H9 (cell line): ENCODE results near the gene ITPR3. TPM values are rescaled to one million over a fixed set of nuclear protein-coding genes. Genes with fewer than 3 reads are reported as not detected.
A peak's percentile ranks its signal among the peaks of the same experiment; 100 is the strongest.

Experiments
- DNase-seq: peaks from one replicate; pipeline ENCODE4 v3.0.0-alpha.2; 2017
- H2AFZ ChIP-seq: one replicate; pipeline ENCODE4 v1.6.1; 2013; ENCODE audit warnings: mild to moderate bottlenecking, low read length, control low read depth, moderate library complexity
- H2AK5ac ChIP-seq: 2 replicates; pipeline ENCODE4 v1.6.1; 2013; ENCODE audit warnings: low read length, control low read depth, mixed read lengths; ENCODE audit not compliant: insufficient read length
- H2BK120ac ChIP-seq: one replicate; pipeline ENCODE4 v1.6.1; 2013; ENCODE audit warnings: low read depth, mild to moderate bottlenecking, low read length, control low read depth, inconsistent platforms; ENCODE audit not compliant: poor library complexity, severe bottlenecking
- H2BK12ac ChIP-seq: 2 replicates; pipeline ENCODE4 v1.6.1; 2013; ENCODE audit warnings: low read length, control low read depth, mixed read lengths, low read depth; ENCODE audit not compliant: insufficient read length
- H2BK15ac ChIP-seq: 2 replicates; pipeline ENCODE4 v1.6.1; 2013; ENCODE audit warnings: low read depth, low read length, control low read depth
- H2BK20ac ChIP-seq: one replicate; pipeline ENCODE4 v1.6.1; 2013; ENCODE audit warnings: low read depth, mild to moderate bottlenecking, low read length, control low read depth, inconsistent platforms; ENCODE audit not compliant: poor library complexity, severe bottlenecking
- H2BK5ac ChIP-seq: 2 replicates; pipeline ENCODE4 v1.6.1; 2013; ENCODE audit warnings: low read length, control low read depth, mixed read lengths; ENCODE audit not compliant: insufficient read length
- H3K14ac ChIP-seq: 2 replicates; pipeline ENCODE4 v1.6.1; 2013; ENCODE audit warnings: low read length, control low read depth; ENCODE audit not compliant: insufficient read depth
- H3K18ac ChIP-seq: 2 replicates; pipeline ENCODE4 v1.6.1; 2013; ENCODE audit warnings: low read depth, mild to moderate bottlenecking, mixed read lengths, low read length, control low read depth; ENCODE audit not compliant: insufficient read length
- H3K23ac ChIP-seq: 2 replicates; pipeline ENCODE4 v1.6.1; 2013; ENCODE audit warnings: low read length, control low read depth, mixed read lengths, low read depth; ENCODE audit not compliant: insufficient read length
- H3K23me2 ChIP-seq: 2 replicates; pipeline ENCODE4 v1.6.1; 2013; ENCODE audit warnings: low read depth, mild to moderate bottlenecking, mixed read lengths, low read length, control low read depth; ENCODE audit not compliant: insufficient read length, poor library complexity, severe bottlenecking
- H3K27ac ChIP-seq: 2 replicates; pipeline ENCODE4 v1.5.1; 2013; ENCODE audit warnings: low read length, control low read depth, mixed read lengths, low read depth; ENCODE audit not compliant: insufficient read length
- H3K27me3 ChIP-seq: 2 replicates; pipeline ENCODE4 v1.6.1; 2013; ENCODE audit warnings: low read length, control low read depth, inconsistent platforms; ENCODE audit not compliant: insufficient read depth
- H3K4ac ChIP-seq: 2 replicates; pipeline ENCODE4 v1.6.1; 2013; ENCODE audit warnings: low read depth, mild to moderate bottlenecking, control low read depth, inconsistent platforms, low read length, moderate library complexity
- H3K4me1 ChIP-seq: 2 replicates; pipeline ENCODE4 v1.6.1; 2013; ENCODE audit warnings: low read length, control low read depth, inconsistent platforms; ENCODE audit not compliant: insufficient read depth
- H3K4me2 ChIP-seq: 2 replicates; pipeline ENCODE4 v1.6.1; 2013; ENCODE audit warnings: low read length, control low read depth, mixed read lengths; ENCODE audit not compliant: insufficient read length, insufficient read depth
- H3K56ac ChIP-seq: 2 replicates; pipeline ENCODE4 v1.6.1; 2013; ENCODE audit warnings: low read depth, mild to moderate bottlenecking, mixed read lengths, low read length, control low read depth; ENCODE audit not compliant: insufficient read length
- H3K79me1 ChIP-seq: 2 replicates; pipeline ENCODE4 v1.6.1; 2013; ENCODE audit warnings: low read depth, mild to moderate bottlenecking, moderate library complexity, low read length, control low read depth, inconsistent platforms; ENCODE audit not compliant: insufficient read depth, poor library complexity, severe bottlenecking
- H3K79me2 ChIP-seq: 2 replicates; pipeline ENCODE4 v1.6.1; 2013; ENCODE audit warnings: low read length, control low read depth, inconsistent platforms; ENCODE audit not compliant: insufficient read depth
- H3K9ac ChIP-seq: 2 replicates; pipeline ENCODE4 v1.6.1; 2013; ENCODE audit warnings: low read length, control low read depth, mixed read lengths; ENCODE audit not compliant: insufficient read length; ENCODE audit errors: extremely low read depth
- H3K9me3 ChIP-seq: one replicate; pipeline ENCODE4 v1.6.1; 2013; ENCODE audit warnings: low read depth, low read length, inconsistent platforms; ENCODE audit not compliant: control insufficient read depth
- H3T11ph ChIP-seq: one replicate; pipeline ENCODE4 v1.6.1; 2013; ENCODE audit warnings: mild to moderate bottlenecking, low read length, control low read depth, inconsistent platforms
- H4K20me1 ChIP-seq: one replicate; pipeline ENCODE4 v1.6.1; 2013; ENCODE audit not compliant: control insufficient read depth, insufficient read length, insufficient read depth
- H4K5ac ChIP-seq: 2 replicates; pipeline ENCODE4 v1.6.1; 2013; ENCODE audit warnings: low read depth, mild to moderate bottlenecking, mixed read lengths, low read length, control low read depth; ENCODE audit not compliant: insufficient read length
- H4K8ac ChIP-seq: replicated peaks from 2 replicates; pipeline ENCODE4 v1.6.1; 2013; ENCODE audit warnings: low read length, control low read depth, mixed read lengths, low read depth; ENCODE audit not compliant: insufficient read length
- H4K91ac ChIP-seq: 2 replicates; pipeline ENCODE4 v1.6.1; 2013; ENCODE audit warnings: low read depth, mild to moderate bottlenecking, moderate library complexity, mixed read lengths, low read length, control low read depth; ENCODE audit not compliant: insufficient read length
- H3K27ac Mint-ChIP-seq, 3 experiments: 2 replicates in 2 of 3; 3 replicates in 1 of 3; pipeline ENCODE4 v1.8.0; 2020 to 2021; ENCODE audit warnings: mixed read lengths in 3 of 3, mild to moderate bottlenecking in 1 of 3, moderate library complexity in 1 of 3
- H3K27me3 Mint-ChIP-seq: 2 replicates; pipeline ENCODE4 v1.8.0; 2021; ENCODE audit warnings: low read depth, mild to moderate bottlenecking, moderate library complexity, mixed read lengths
- H3K36me3 Mint-ChIP-seq, 3 experiments: 2 replicates in 2 of 3; 3 replicates in 1 of 3; pipeline ENCODE4 v1.8.0; 2020 to 2021; ENCODE audit warnings: low read depth in 3 of 3, mixed read lengths in 3 of 3; ENCODE audit not compliant: insufficient read depth in 1 of 3
- H3K4me1 Mint-ChIP-seq, 2 experiments: 2 replicates each; pipeline ENCODE4 v1.8.0; 2020; ENCODE audit warnings: mixed read lengths in 2 of 2
- H3K4me3 Mint-ChIP-seq, 2 experiments: 2 replicates in 1 of 2; 3 replicates in 1 of 2; pipeline ENCODE4 v1.8.0; 2020 to 2021; ENCODE audit warnings: mild to moderate bottlenecking in 2 of 2, mixed read lengths in 2 of 2, moderate library complexity in 1 of 2
- H3K9me3 Mint-ChIP-seq, 2 experiments: 2 replicates in 1 of 2; 3 replicates in 1 of 2; pipeline ENCODE4 v1.8.0; 2020; ENCODE audit warnings: mild to moderate bottlenecking in 2 of 2, mixed read lengths in 2 of 2, moderate library complexity in 1 of 2
- CTCF ChIP-seq: fragments of 200-600 bp; sonication (generic); conservative IDR thresholded peaks from 3 replicates; pipeline ENCODE4 v1.8.0; 2021; ENCODE audit warnings: antibody characterized with exemption, mild to moderate bottlenecking
- WGBS: extraction: QIAGEN DNeasy Blood & Tissue Kit; methylation state at CpG from one replicate; pipeline ENCODE4 v1.1.7; 2013; ENCODE audit warnings: missing lambda C conversion rate, low lambda C conversion rate, mixed read lengths; ENCODE audit not compliant: insufficient read length; ENCODE audit errors: extremely low coverage; 5-methylcytosine and 5-hydroxymethylcytosine counted together
- total RNA-seq: library from RNA; stranded (reverse); gene quantifications from 2 replicates; pipeline ENCODE4 v1.2.1, GENCODE V29; 2021

The ITPR3 gene
- total RNA-seq, 1 experiment from 2014 or later: 40.3 TPM

DNA sequence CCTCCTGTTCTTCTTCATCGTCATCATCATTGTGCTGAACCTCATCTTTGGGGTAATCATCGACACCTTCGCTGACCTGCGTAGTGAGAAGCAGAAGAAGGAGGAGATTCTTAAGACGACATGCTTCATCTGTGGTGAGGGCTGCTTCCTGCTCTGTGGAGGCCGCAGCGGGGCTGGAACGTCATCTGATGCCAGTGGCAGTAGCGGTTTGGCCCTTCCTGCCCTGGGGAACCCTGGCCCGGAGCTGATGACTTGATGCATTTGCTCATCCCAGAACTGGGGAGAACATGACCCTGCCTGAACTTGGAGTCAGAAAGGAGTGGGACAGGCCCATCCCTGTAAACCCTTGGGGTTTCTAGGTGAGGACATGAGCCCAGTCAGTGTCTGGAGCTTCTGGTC, 71.6 kb downstream of the ITPR3 start:
- Histone ChIP-seq H3K4ac (no peak overlapping the region), H3K27ac (no peak overlapping the region), H4K5ac (no peak overlapping the region), H3K4me2 (no peak overlapping the region), H2AK5ac (no peak overlapping the region), H3T11ph (no peak overlapping the region), H4K8ac (no peak overlapping the region), H3K18ac (no peak overlapping the region), H2BK5ac (no peak overlapping the region), H3K9me3 (no peaks in the 10 kb centered on the region), H2BK20ac (no peak overlapping the region), H2AFZ (no peak overlapping the region), H4K91ac (no peak overlapping the region), H2BK12ac (no peak overlapping the region), H4K20me1 (no peaks in the 10 kb centered on the region), H3K14ac (no peak overlapping the region), H3K27me3 (no peaks in the 10 kb centered on the region), H3K79me1 (no peaks in the 10 kb centered on the region), H3K23ac (no peak overlapping the region), H3K56ac (no peak overlapping the region), H3K4me1 (0 out of 2 replicates have a peak, but pooled peaks cover 3% of the 10 kb centered on the region), H2BK15ac (no peak overlapping the region), H3K79me2 (no peaks in the 10 kb centered on the region), H3K23me2 (no peaks in the 10 kb centered on the region), H2BK120ac (no peak overlapping the region), H3K9ac (no peak overlapping the region)
- DNase-seq: no peak
- Mint-ChIP-seq H3K4me1 (peaks cover 11 to 16% of the 10 kb centered on the region in 2 experiments), H3K9me3 (no peaks in the 10 kb centered on the region), H3K27ac (peak overlapping the region in 2 of 3 experiments; percentile 10 to 14; a peak in 3 of 7 replicates), H3K4me3 (no peak overlapping the region), H3K36me3 (peaks cover 37 to 94% (median 75%) of the 10 kb centered on the region in 3 experiments; a peak in 6 of 7 replicates), H3K27me3 (no peaks in the 10 kb centered on the region)
- no peak for TF ChIP-seq CTCF
- no CpG with 5 or more reads among the region's 10 CpGs for WGBS
